IPS-11a (cell line): ENCODE measurements around the gene CWC27.

ENCODE experiments used
- H3K4me3 ChIP-seq: one replicate; pipeline ENCODE4 v1.5.1; 2013; ENCODE audit warnings: low read depth, low read length, control low read depth

The CWC27 gene

GRCh38 chr5:65061974-65062353 is 293.2 kb downstream of the CWC27 start:
- H3K4me3 ChIP-seq = no peak overlapping the region

- H3K4me3 ChIP-seq = no peak overlapping the region
These were observed 293.8 kb downstream of the CWC27 start for GRCh38 chr5:65062469-65063083.

- no peak overlapping the region for H3K4me3 ChIP-seq
These were observed 296.3 kb downstream of the CWC27 start for GRCh38 chr5:65065001-65065511.

- H3K4me3 ChIP-seq = no peak overlapping the region
These were observed 297.8 kb downstream of the CWC27 start for GRCh38 chr5:65066387-65067146.

GRCh38 chr5:65067147-65067506 is 298.4 kb downstream of the CWC27 start:
- H3K4me3 ChIP-seq = no peak overlapping the region
